HG03025 (cell line): ENCODE measurements around the gene MACROH2A1.

ENCODE experiments used
- ATAC-seq: cut with Tn5 transposase; IDR thresholded peaks from one replicate; pipeline ENCODE4 v1.9.1; 2021; ENCODE audit warnings: mild to moderate bottlenecking, moderate library complexity; ENCODE audit not compliant: unreplicated experiment, low FRiP score

MACROH2A1 gene

GRCh38 chr5:135320718-135321484 lies 78.1 kb downstream of the MACROH2A1 start:
- ATAC-seq, result no peak

- ATAC-seq, result no peak
Observed at GRCh38 chr5:135319928-135320606, 79.0 kb downstream of the MACROH2A1 start.

- no peak for ATAC-seq
Observed at GRCh38 chr5:135319458-135319857, 79.6 kb downstream of the MACROH2A1 start.

- no peak for ATAC-seq
Observed at GRCh38 chr5:135318924-135319323, 80.1 kb downstream of the MACROH2A1 start.

- no peak for ATAC-seq
Observed at GRCh38 chr5:135318037-135318436, 81.0 kb downstream of the MACROH2A1 start.

GRCh38 chr5:135317286-135317685 lies 81.7 kb downstream of the MACROH2A1 start:
- ATAC-seq, result no peak

- no peak for ATAC-seq
Observed at GRCh38 chr5:135315386-135315785, 83.6 kb downstream of the MACROH2A1 start.

GRCh38 chr5:135313946-135314345 lies 85.1 kb downstream of the MACROH2A1 start:
- no peak for ATAC-seq

GRCh38 chr5:135313405-135313804 lies 85.6 kb downstream of the MACROH2A1 start:
- no peak for ATAC-seq

GRCh38 chr5:135312255-135312935 lies 86.6 kb downstream of the MACROH2A1 start:
- ATAC-seq, result no peak

- ATAC-seq, result no peak
Observed at GRCh38 chr5:135310328-135310989, 88.6 kb downstream of the MACROH2A1 start.

GRCh38 chr5:135309391-135310327 lies 89.4 kb downstream of the MACROH2A1 start:
- no peak for ATAC-seq

GRCh38 chr5:135308752-135309151 lies 90.3 kb downstream of the MACROH2A1 start:
- no peak for ATAC-seq

- no peak for ATAC-seq
Observed at GRCh38 chr5:135308245-135308644, 90.8 kb downstream of the MACROH2A1 start.

GRCh38 chr5:135307143-135307903 lies 91.7 kb downstream of the MACROH2A1 start:
- no peak for ATAC-seq

- no peak for ATAC-seq
Observed at GRCh38 chr5:135306557-135306956, 92.5 kb downstream of the MACROH2A1 start.

GRCh38 chr5:135304352-135305221 lies 94.4 kb downstream of the MACROH2A1 start:
- no peak for ATAC-seq

GRCh38 chr5:135303582-135304173 lies 95.4 kb downstream of the MACROH2A1 start:
- ATAC-seq, result no peak
